Transverse colon (tissue), 4 donors: ENCODE measurements around the gene RAC2.

Source experiments
- CTCF ChIP-seq, 5 experiments: fragments of 200-600 bp in 3 of 5; fragments of 450-650 bp in 2 of 5; sonication (generic) in 3 of 5; IDR thresholded peaks; 1 replicate in 2 of 5; 2 replicates in 3 of 5; pipeline ENCODE4 v1.5.1; 2016 to 2017; ENCODE audit warnings: antibody characterized with exemption in 5 of 5, inconsistent platforms in 3 of 5, mild to moderate bottlenecking in 2 of 5, moderate library complexity in 1 of 5
- EP300 ChIP-seq: sonication (generic); formaldehyde crosslinking; IDR thresholded peaks from one replicate; pipeline ENCODE4 v1.6.1; 2017; ENCODE audit warnings: antibody characterized with exemption, low read depth
- POLR2A ChIP-seq: fragments of 450-650 bp; IDR thresholded peaks from one replicate; pipeline ENCODE4 v1.6.1; 2016; ENCODE audit warnings: antibody characterized with exemption, mild to moderate bottlenecking, moderate library complexity
- POLR2AphosphoS5 ChIP-seq, 3 donors: sonication (generic); formaldehyde crosslinking; IDR thresholded peaks; one replicate each; pipeline ENCODE4 v1.6.1; 2016; ENCODE audit warnings: antibody characterized with exemption in 3 of 3

GRCh38 chr22:37182949-37183245, 61.2 kb downstream of the RAC2 start:
- TF ChIP-seq POLR2AphosphoS5 (IDR thresholded peaks at IDR 0.05): no peak
- no peak for TF ChIP-seq CTCF (IDR thresholded peaks at IDR 0.05)
- TF ChIP-seq POLR2A: no peak
- no peak for TF ChIP-seq EP300
